Neural progenitor cell (in vitro differentiated cells): ENCODE measurements around the gene MAP4K2.

ENCODE experiments used
- CTCF ChIP-seq: fragments of 200-600 bp; sonication (generic); IDR thresholded peaks from 2 replicates; pipeline ENCODE4 v1.5.1; 2017; ENCODE audit warnings: antibody characterized with exemption, mild to moderate bottlenecking
- EZH2 ChIP-seq: fragments of 200-600 bp; sonication (generic); IDR thresholded peaks from 2 replicates; pipeline ENCODE4 v1.6.1; 2017; ENCODE audit warnings: antibody characterized with exemption, mild to moderate bottlenecking, moderate library complexity

GRCh38 chr11:64796757-64797541 lies 6.1 kb downstream of the MAP4K2 start:
- TF ChIP-seq CTCF (no peak), EZH2 (no peak)
